DMS114 treated with DMSO at 0.1 percent for 48 hours (cell line): ENCODE results near the gene VSNL1.

Source experiments
- DNase-seq: peaks from one replicate; lab custom pipeline; 2025; ENCODE audit not compliant: unreplicated experiment; lab: John Stamatoyannopoulos, UW

Gene VSNL1

DNA sequence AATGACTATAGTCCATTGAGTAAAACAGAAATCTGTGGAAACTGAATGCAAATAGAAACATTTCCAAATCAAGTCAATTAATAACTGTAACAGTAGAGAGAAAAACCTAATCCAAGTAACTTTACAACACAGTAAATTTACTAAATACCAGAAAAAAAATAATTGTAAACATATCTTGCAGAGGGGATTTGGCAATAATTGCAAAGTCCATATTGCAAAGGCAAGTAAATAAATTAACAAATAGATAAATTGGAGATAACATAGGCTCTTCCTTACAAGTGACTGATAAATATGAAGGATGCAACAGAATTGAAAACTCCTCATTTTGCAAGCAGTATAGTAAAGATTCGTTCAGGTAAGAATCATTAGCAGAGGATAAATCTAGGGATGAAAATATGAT lies 148.1 kb downstream of the VSNL1 start:
- no peak for DNase-seq

DNA sequence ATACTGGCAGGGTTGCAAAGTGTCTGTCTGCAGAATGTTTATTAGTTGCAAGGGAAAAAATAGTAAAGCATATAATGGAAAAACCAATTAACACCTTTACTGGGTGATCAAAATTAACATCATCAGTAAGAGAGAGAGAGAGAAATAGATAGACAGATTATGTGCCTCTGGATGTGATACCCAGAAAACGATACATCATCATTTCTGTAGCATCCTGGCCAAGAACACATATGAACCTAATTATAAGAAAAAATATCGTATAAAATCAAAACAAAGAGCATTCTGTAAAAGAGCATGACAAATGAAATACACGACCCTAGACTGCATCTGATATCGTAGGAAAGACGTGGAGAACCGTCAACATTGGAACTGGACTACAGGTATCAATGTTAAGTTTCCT lies 148.5 kb downstream of the VSNL1 start:
- no peak for DNase-seq

DNA sequence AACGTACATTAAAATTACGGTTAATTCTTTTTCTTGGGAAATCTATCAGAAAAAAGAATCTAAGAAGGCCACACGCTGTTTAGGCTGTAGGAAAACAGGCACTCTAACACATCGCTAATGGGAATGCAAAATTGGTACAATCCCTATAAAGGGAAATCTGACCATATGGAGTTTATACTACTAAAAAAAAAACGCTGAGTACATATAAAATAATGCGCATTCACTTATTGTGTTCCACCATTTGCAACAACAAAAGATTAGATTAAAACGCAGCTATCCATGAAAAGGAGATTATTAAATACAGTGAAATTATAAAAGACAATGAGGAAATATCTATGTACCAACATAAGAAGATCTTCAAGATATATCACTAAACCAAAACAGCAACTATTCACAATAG lies 150.3 kb downstream of the VSNL1 start:
- DNase-seq, result no peak
